Right lobe of liver (tissue), 6 donors: Measurements from ENCODE around the gene ST8SIA2. TPM values are rescaled to one million over a fixed set of nuclear protein-coding genes. Genes with fewer than 3 reads are reported as not detected.

Experiments
- ATAC-seq, 4 donors: fragments of 200-7000 bp; cut with Tn5 transposase; one replicate each; pipeline ENCODE4 v1.9.1; 2020; ENCODE audit warnings: mild to moderate bottlenecking in 4 of 4, moderate library complexity in 4 of 4
- DNase-seq, 3 donors: peaks; one replicate each; pipeline ENCODE4 v3.0.0-alpha.2; 2020
- H3K27ac ChIP-seq, 3 donors: fragments of 200-600 bp; one replicate each; pipeline ENCODE4 v1.8.0; 2022
- H3K27me3 ChIP-seq, 2 donors: fragments of 200-600 bp; one replicate each; pipeline ENCODE4 v1.8.0; 2022
- H3K36me3 ChIP-seq, 4 donors: fragments of 200-600 bp; sonication (generic) in 1 of 4; one replicate each; pipeline versions ENCODE4 v1.5.1 to v1.8.0; 2017 to 2022; ENCODE audit warnings: control low read depth in 1 of 4
- H3K4me1 ChIP-seq, 4 donors: fragments of 200-600 bp; sonication (generic) in 1 of 4; one replicate each; pipeline versions ENCODE4 v1.5.1 to v1.8.0; 2017 to 2022; ENCODE audit warnings: control low read depth in 1 of 4
- H3K4me3 ChIP-seq, 3 donors: fragments of 200-600 bp; one replicate each; pipeline ENCODE4 v1.8.0; 2022
- H3K9me3 ChIP-seq, 4 donors: fragments of 200-600 bp; sonication (generic) in 1 of 4; one replicate each; pipeline versions ENCODE4 v1.5.1 to v1.8.0; 2017 to 2022; ENCODE audit warnings: control low read depth in 1 of 4
- CTCF ChIP-seq, 4 donors: fragments of 200-600 bp in 3 of 4; fragments of 450-650 bp in 1 of 4; IDR thresholded peaks; one replicate each; pipeline versions ENCODE4 v1.5.1 to v1.8.0; 2016 to 2022; ENCODE audit warnings: antibody characterized with exemption in 4 of 4, mild to moderate bottlenecking in 2 of 4
- POLR2A ChIP-seq: fragments of 450-650 bp; IDR thresholded peaks from one replicate; pipeline ENCODE4 v1.6.1; 2017; ENCODE audit warnings: antibody characterized with exemption, mild to moderate bottlenecking
- WGBS: methylation state at CpG from one replicate; pipeline ENCODE4 v1.1.6; 2018; ENCODE audit warnings: low coverage, low lambda C conversion rate; ENCODE audit not compliant: insufficient coverage; ENCODE audit errors: missing lambda C conversion rate; 5-methylcytosine and 5-hydroxymethylcytosine counted together
- intact Hi-C, 2 donors: fragments of 100-400 bp; cut with DNase I; formaldehyde crosslinking; loops; one replicate each; pipeline versions ENCODE4 v1.11.2 to v1.14.1; 2022
- total RNA-seq, 6 experiments: library from RNA; depleted of rRNA in 2 of 6; stranded (reverse); fragments of >200 nt in 2 of 6; fragmentation: NEBNext Ultra II Directional in 3 of 6; extraction: Animal tissue kit (Norgen Biotek cat#: 25700) in 3 of 6; gene quantifications; one replicate each; pipeline versions ENCODE4 v1.1.0 to v1.2.4, GENCODE V29; 2016 to 2023
- donor health status: DM: no; HTN: yes; CAD: no.
- donor health status: DM: no; HTN: no; CAD: no.
- donor health status: DM: no; HTN: no; CAD: no.
- donor health status: DM: no; HTN: yes; CAD: no.
- donor health status: DM: no; HTN: yes; CAD: no.

Gene ST8SIA2
- total RNA-seq, 6 experiments from 2014 or later = not detected

GRCh38 chr15:92384381-92384780, 9.3 kb upstream of the ST8SIA2 start:
- H3K36me3 ChIP-seq = no peaks in the 10 kb centered on the region
- H3K27me3 ChIP-seq = no peaks in the 10 kb centered on the region
- H3K9me3 ChIP-seq = no peaks in the 10 kb centered on the region
- DNase-seq (no peak), ATAC-seq (no peak)
- H3K4me3 ChIP-seq = no peak overlapping the region
- intact Hi-C loops = no loop called here
- H3K27ac ChIP-seq = no peak overlapping the region
- 25% methylated on average over 2 of the region's 2 CpGs for WGBS
- TF ChIP-seq POLR2A (no peak), CTCF (IDR thresholded peaks at IDR 0.05) (no peak)
- no peaks in the 10 kb centered on the region for H3K4me1 ChIP-seq

- H3K4me3 ChIP-seq = no peak overlapping the region
- no peak for ATAC-seq
- WGBS = 55% methylated on average over 2 of the region's 2 CpGs
- intact Hi-C loops = no loop called here
- H3K27ac ChIP-seq = no peak overlapping the region
- H3K27me3 ChIP-seq = no peaks in the 10 kb centered on the region
- DNase-seq = no peak
- no peak for TF ChIP-seq POLR2A
- H3K36me3 ChIP-seq = no peaks in the 10 kb centered on the region
- H3K9me3 ChIP-seq = no peaks in the 10 kb centered on the region
- H3K4me1 ChIP-seq = no peaks in the 10 kb centered on the region
These were observed 8.6 kb upstream of the ST8SIA2 start for GRCh38 chr15:92385096-92385495.

GRCh38 chr15:92391640-92392039, 2.0 kb upstream of the ST8SIA2 start:
- no peak overlapping the region for H3K4me3 ChIP-seq
- ATAC-seq (peak; percentile 45 to 69 (median 62)), DNase-seq (no peak)
- 24% methylated on average over 3 of the region's 4 CpGs for whole genome bisulfite sequencing
- no peak overlapping the region for H3K27ac ChIP-seq
- H3K4me1 ChIP-seq = no peaks in the 10 kb centered on the region
- no peaks in the 10 kb centered on the region for H3K9me3 ChIP-seq
- TF ChIP-seq POLR2A (no peak), CTCF (IDR thresholded peaks at IDR 0.05) (peak in 3 of 4 donors; percentile 29 to 47 (median 37))
- intact Hi-C loops = no loop called here
- H3K36me3 ChIP-seq = no peaks in the 10 kb centered on the region
- peaks cover 0 to 18% of the 10 kb centered on the region in 2 donors for H3K27me3 ChIP-seq

DNA sequence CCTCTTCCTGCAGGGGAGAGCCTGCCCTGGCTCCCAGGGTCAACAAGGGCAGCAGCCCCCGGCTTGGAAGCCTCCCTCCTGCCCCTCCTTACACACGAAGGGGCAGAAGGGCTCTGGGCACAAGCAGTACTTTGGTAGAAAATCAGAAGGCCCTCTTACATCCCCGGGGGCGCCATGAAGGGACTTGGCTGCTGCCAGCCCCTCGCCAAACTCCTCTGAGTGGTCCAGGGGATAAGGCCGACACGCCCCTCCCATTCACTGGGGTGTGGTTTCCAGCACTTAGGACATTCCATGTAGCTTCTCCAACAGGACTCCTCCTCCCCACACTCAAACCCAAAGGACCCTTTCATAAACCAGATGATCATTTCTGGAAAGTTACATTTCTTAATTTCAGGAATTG, 1.2 kb upstream of the ST8SIA2 start:
- ATAC-seq (no peak), DNase-seq (no peak)
- Histone ChIP-seq H3K9me3 (no peaks in the 10 kb centered on the region), H3K27ac (no peak overlapping the region), H3K27me3 (peaks cover 0 to 18% of the 10 kb centered on the region in 2 donors), H3K36me3 (no peaks in the 10 kb centered on the region), H3K4me3 (no peak overlapping the region), H3K4me1 (no peaks in the 10 kb centered on the region)
- 0% methylated on average over 2 of the region's 7 CpGs for WGBS
- intact Hi-C loops = no loop called here
- TF ChIP-seq POLR2A (no peak), CTCF (IDR thresholded peaks at IDR 0.05) (no peak)

DNA sequence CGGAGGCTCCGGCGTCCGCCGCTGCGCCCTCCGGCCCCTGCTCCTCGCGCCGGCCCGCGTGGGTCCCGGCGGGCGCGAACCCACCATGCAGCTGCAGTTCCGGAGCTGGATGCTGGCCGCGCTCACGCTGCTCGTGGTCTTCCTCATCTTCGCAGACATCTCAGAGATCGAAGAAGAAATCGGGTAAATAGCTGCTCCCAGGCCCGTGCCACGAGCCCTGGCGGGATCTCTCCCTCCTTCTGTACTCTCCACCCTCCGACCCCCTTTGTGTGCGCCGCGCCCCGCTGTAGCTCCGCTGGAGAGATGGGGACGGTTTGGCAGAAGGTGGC, 263 bp downstream of the ST8SIA2 start:
- DNase-seq (no peak), ATAC-seq (no peak)
- Histone ChIP-seq H3K36me3 (no peaks in the 10 kb centered on the region), H3K4me1 (no peaks in the 10 kb centered on the region), H3K27me3 (peaks cover 0 to 18% of the 10 kb centered on the region in 2 donors), H3K27ac (no peak overlapping the region), H3K4me3 (no peak overlapping the region), H3K9me3 (no peaks in the 10 kb centered on the region)
- TF ChIP-seq POLR2A = no peak
- TF ChIP-seq CTCF (IDR thresholded peaks at IDR 0.05) = no peak
- intact Hi-C loops = no loop called here
- 1% methylated on average over 10 of the region's 34 CpGs for WGBS
